NCI-H774 (cell line): ENCODE measurements around the gene EIF4A3.
"Not testable (repeated sequence)": the region's sequence is repeated elsewhere in the genome, so short reads cannot be mapped to it uniquely, and the experiment has no call there.

Source experiments
- DNase-seq: peaks from one replicate; lab custom pipeline; 2025; lab: John Stamatoyannopoulos, UW

The EIF4A3 gene

GRCh38 chr17:80099291-80100034 lies 47.5 kb downstream of the EIF4A3 start:
- DNase-seq = no peak

- no peak for DNase-seq
These were observed 48.9 kb downstream of the EIF4A3 start for GRCh38 chr17:80097844-80098691.

DNA sequence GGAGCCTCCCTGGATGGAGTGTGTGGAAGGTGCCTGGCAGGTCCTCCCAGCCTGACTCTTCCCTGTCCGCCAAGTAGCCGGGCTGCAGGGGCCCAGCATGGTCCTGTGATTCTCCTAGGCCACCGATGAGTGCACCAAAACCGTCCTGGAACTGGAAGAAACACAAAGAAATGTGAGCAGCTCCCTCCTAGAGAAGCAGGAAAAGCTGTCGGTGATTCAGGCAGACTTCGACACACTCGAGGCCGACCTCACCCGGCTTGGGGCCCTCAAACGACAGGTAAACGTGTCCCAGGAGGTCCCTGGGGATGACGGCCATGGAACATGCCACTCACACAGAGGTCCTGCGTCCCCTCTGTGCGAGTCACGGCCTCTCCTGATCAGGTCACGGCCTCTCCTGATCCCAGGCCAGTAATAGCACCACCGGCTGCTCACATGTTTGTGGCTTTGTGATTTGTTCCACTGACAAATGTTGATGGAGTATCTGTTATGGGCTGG lies 49.8 kb downstream of the EIF4A3 start:
- no peak for DNase-seq

- DNase-seq = no peak
These were observed 50.3 kb downstream of the EIF4A3 start for GRCh38 chr17:80096561-80097021.

DNA sequence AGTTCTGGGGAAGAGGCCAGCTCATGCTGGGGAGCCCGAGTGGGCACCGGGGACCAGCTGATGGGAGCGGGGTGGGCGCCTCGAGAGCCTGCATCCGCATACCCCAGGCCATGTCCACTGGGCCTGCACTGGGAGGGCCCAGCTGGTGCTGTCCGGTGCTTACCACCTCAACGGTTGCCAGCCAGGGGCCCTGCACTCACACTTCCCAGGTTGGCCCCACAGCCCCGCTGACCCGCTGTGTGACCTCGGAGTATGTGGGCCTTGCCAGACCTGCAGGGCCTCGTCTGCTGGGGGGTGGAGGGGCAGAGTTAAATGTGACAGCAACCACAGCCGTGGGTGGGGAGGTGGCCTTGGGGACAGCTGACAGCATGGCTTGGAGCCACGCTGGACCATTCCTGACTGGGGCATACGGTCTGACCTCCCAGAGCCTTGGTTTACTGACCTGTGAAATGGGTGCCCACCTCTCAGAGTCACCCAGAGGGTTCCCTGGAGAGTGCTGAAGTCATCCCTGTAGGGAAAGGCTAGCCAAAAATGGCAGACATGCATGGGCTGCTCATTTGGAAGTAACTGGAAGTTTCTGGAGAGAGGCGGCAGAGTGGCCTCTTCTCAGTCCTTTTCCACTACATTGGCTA lies 51.0 kb downstream of the EIF4A3 start:
- no peak for DNase-seq

DNA sequence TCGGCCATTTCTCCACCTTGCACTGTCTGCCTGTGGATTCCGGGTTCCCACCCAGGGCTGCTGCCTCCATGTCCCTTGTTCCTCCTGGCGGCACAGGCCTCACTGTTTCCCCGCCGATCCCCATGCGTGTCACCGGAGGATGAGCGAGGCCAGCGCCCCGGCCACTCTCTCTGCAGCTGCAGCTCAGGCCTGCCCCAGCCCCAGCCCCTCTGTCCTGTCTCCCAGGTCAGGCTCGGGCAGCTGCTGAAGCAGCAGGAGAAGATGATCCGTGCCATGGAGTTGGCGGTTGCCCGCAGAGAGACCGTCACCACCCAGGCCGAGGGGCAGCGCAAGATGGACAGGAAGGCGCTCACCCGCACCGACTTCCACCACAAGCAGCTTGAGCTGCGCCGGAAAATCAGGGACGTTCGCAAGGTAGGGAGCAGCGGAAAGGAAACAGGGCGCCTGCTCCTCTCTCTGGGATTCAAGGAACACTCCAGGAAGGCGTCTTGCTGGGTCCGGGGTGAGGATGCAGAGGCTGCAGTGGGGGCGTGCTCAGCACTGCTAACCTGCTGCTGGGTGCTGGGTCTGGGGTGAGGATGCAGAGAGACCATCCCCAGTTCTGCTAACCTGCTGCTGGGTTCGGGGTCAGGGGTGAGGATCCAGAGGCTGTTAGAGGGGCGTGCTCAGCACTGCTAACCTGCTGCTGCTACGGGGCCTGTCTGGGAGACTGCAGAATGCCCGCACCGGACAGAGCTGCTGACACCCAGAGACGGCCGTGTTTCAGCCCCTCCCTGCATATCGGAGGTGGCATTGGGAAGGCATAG lies 51.7 kb downstream of the EIF4A3 start:
- no peak for DNase-seq

- no peak for DNase-seq
These were observed 54.0 kb downstream of the EIF4A3 start for GRCh38 chr17:80092959-80093358.

GRCh38 chr17:80091376-80091775 lies 55.6 kb downstream of the EIF4A3 start:
- no peak for DNase-seq

DNA sequence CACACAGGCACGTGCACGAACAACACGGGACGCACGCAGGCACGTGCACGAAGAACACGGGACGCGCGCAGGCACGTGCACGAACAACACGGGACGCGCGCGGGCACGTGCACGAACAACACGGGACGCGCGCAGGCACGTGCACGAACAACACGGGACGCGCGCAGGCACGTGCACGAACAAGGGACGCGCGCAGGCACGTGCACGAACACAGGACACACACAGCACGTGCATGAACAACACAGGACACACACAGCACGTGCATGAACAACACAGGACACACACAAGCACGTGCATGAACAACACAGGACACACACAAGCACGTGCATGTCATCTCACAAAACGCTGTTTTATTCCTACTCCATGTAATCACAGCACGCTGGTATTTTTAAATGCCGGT lies 56.8 kb downstream of the EIF4A3 start:
- not testable (repeated sequence) for DNase-seq

DNA sequence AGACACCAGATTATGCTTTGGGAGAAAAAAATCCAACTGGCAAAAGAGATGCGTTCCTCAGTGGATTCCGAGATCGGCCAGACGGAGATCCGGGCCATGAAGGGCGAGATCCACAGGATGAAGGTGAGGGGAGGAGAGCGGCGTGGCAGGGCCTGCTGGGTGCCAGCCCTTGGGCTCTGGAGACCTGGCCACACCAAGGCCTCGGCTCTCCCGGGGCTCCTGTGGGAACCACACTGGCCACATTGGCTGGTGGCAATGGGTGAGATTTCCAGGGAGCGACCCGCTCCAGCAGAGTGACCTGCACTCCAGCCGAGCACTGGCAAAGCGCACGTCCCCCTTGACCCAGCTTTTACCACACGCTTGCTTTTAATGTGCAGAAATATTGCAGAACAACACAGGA lies 57.2 kb downstream of the EIF4A3 start:
- no peak for DNase-seq

DNA sequence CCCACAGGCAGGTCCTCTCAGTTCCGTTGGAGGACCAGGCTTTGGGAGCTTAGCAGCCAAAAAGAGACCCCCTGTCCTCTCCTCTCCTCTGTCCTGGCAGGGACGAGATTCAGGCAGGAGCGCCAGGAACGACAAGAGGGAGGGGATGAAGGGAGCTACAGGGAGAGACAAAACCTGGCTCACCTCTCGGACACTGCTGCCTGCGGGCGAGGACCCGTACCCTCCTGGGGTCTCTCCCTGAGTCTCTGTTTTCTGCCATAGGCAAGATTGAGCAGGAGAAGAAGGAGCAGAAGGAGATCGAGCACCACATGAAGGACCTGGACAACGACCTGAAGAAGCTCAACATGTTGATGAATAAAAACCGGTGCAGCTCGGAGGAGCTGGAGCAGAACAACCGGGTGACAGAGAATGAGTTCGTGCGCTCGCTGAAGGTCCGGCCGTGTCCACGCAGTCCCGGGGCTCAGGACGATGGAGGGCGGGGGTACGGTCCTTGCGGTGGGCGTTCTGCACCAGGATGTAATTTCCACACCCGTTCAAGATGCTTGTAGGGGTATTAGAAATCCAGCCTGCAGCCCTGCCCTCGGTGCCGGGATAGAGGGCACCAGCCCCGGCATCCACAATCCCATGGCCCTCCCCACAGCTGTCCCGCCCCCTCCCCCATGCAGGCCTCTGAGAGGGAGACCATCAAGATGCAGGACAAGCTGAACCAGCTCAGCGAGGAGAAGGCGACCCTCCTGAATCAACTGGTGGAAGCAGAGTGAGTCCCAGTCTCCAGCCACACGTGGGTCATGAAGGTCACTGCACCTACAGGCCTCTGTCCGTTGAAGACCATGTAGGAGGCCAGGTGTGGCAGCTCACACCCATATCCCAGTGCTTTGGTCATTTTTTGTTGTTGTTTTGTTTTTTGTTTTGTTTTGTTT lies 59.3 kb downstream of the EIF4A3 start:
- DNase-seq = no peak

GRCh38 chr17:80086616-80087015 lies 60.3 kb downstream of the EIF4A3 start:
- DNase-seq = no peak

DNA sequence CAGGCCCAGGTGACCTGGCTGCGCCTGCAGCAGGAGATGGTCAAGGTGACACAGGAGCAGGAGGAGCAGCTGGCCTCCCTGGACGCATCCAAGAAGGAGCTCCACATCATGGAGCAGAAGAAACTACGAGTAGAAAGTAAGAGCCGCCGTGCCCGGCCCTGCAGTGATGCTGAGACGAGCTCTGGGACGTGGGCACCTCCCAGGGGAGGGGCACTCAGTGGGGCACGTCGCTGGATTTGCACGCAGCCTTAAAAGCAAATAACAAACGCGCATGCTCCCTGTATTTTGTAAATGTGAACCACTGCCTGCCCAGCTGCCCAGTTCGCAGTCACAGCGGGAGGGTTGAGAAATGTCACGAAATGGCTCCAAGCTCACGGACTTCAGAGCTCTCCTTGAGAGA lies 60.8 kb downstream of the EIF4A3 start:
- DNase-seq = peak; percentile 95

DNA sequence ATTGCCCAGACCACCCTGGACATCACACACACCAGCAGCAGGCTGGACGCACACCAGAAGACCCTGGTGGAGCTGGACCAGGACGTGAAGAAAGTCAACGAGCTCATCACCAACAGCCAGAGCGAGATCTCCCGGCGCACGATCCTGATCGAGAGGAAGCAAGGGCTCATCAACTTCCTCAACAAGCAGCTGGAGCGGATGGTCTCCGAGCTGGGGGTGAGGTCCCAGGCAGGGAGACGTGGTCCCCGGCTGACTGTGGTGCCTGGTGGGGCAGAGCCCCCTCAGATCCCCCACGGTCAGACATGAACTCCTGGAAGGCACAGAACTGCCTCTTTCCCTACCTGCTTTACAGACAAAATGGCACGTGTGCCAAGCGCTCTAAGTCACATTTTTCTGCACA lies 62.2 kb downstream of the EIF4A3 start:
- no peak for DNase-seq
